HepG2 (cell line): ENCODE results near the gene AP4M1. TPM values are rescaled to one million over a fixed set of nuclear protein-coding genes. Genes with fewer than 3 reads are reported as not detected.

Experiments used
- ASH2L ChIP-seq: fragments of 300-600, 200-600 bp; sonication (generic); IDR thresholded peaks from 2 replicates; pipeline ENCODE4 v1.7.0; 2017; ENCODE audit warnings: low read depth, mild to moderate bottlenecking, moderate library complexity, mixed read lengths, low read length; ENCODE audit not compliant: insufficient read length
- BATF2 ChIP-seq: sonication (generic); formaldehyde crosslinking; IDR thresholded peaks from 2 replicates; pipeline ENCODE4 v1.8.0; 2022; ENCODE audit warnings: mild to moderate bottlenecking, missing genetic modification reagents, moderate library complexity
- DRAP1 ChIP-seq: IDR thresholded peaks from 2 replicates; pipeline ENCODE4 v1.6.1; 2016; ENCODE audit warnings: missing genetic modification reagents, missing compliant biosample characterization
- E2F5 ChIP-seq: sonication (generic); formaldehyde crosslinking; conservative IDR thresholded peaks from 2 replicates; pipeline ENCODE4 v1.4.0; 2020; ENCODE audit warnings: missing genetic modification reagents
- FOXA3 ChIP-seq: IDR thresholded peaks from 2 replicates; pipeline ENCODE4 v1.6.1; 2016; ENCODE audit warnings: missing genetic modification reagents, missing compliant biosample characterization
- HNF1B ChIP-seq: sonication (generic); formaldehyde crosslinking; IDR thresholded peaks from 2 replicates; pipeline ENCODE4 v1.5.1; 2020; ENCODE audit warnings: mild to moderate bottlenecking, moderate library complexity, missing genetic modification reagents
- HOMEZ ChIP-seq: IDR thresholded peaks from 2 replicates; pipeline ENCODE4 v1.6.1; 2016; ENCODE audit warnings: low read depth
- MYC ChIP-seq: sonication (generic); formaldehyde crosslinking; IDR thresholded peaks from 2 replicates; pipeline ENCODE4 v1.9.0; 2021; ENCODE audit warnings: missing genetic modification reagents, borderline replicate concordance
- POLR2AphosphoS2 ChIP-seq: IDR thresholded peaks from 2 replicates; pipeline ENCODE4 v1.6.1; 2011; ENCODE audit warnings: low read depth, low read length, improper control_type of control experiment
- REST ChIP-seq, 2 experiments: IDR thresholded peaks; 2 replicates each; pipeline ENCODE4 v1.6.1; 2011 to 2012; ENCODE audit warnings: low read length in 2 of 2, borderline replicate concordance in 1 of 2, low read depth in 1 of 2, mild to moderate bottlenecking in 1 of 2, moderate library complexity in 1 of 2
- ZBTB42 ChIP-seq: sonication (generic); formaldehyde crosslinking; IDR thresholded peaks from 2 replicates; pipeline ENCODE4 v1.5.0; 2020; ENCODE audit warnings: mild to moderate bottlenecking, missing genetic modification reagents
- ZNF260 ChIP-seq: sonication (generic); formaldehyde crosslinking; IDR thresholded peaks from 2 replicates; pipeline ENCODE4 v1.4.0; 2020; ENCODE audit warnings: missing genetic modification reagents, low read depth, mild to moderate bottlenecking, borderline replicate concordance
- ZNF263 ChIP-seq: sonication (generic); formaldehyde crosslinking; IDR thresholded peaks from 2 replicates; pipeline ENCODE4 v1.4.0; 2020; ENCODE audit warnings: missing genetic modification reagents
- ZNF274 ChIP-seq: sonication (generic); formaldehyde crosslinking; IDR thresholded peaks from 2 replicates; pipeline ENCODE4 v1.5.1; 2020; ENCODE audit warnings: mild to moderate bottlenecking, missing genetic modification reagents
- ZNF292 ChIP-seq: sonication (generic); formaldehyde crosslinking; IDR thresholded peaks from 2 replicates; pipeline ENCODE4 v1.8.1; 2022; ENCODE audit warnings: mild to moderate bottlenecking, low read depth, missing genetic modification reagents, borderline replicate concordance
- ZNF337 ChIP-seq: sonication (generic); formaldehyde crosslinking; IDR thresholded peaks from 2 replicates; pipeline ENCODE4 v1.5.1; 2020; ENCODE audit warnings: missing genetic modification reagents, low read depth, mild to moderate bottlenecking, borderline replicate concordance
- ZNF501 ChIP-seq: sonication (generic); formaldehyde crosslinking; IDR thresholded peaks from 2 replicates; pipeline ENCODE4 v1.5.1; 2020; ENCODE audit warnings: mild to moderate bottlenecking, moderate library complexity, missing genetic modification reagents
- ZNF569 ChIP-seq: sonication (generic); formaldehyde crosslinking; IDR thresholded peaks from 2 replicates; pipeline ENCODE4 v1.5.0; 2020; ENCODE audit warnings: mild to moderate bottlenecking, missing genetic modification reagents, moderate library complexity, borderline replicate concordance
- ZNF773 ChIP-seq: sonication (generic); formaldehyde crosslinking; IDR thresholded peaks from 2 replicates; pipeline ENCODE4 v1.4.0; 2020; ENCODE audit warnings: missing genetic modification reagents, borderline replicate concordance
- ZNF788 ChIP-seq: sonication (generic); formaldehyde crosslinking; IDR thresholded peaks from 2 replicates; pipeline ENCODE4 v1.5.0; 2020; ENCODE audit warnings: mild to moderate bottlenecking, missing genetic modification reagents, borderline replicate concordance
- polyA plus RNA-seq, 8 experiments: library from polyadenylated mRNA; depleted of rRNA in 3 of 8; stranded (reverse) in 7 of 8; unstranded in 1 of 8; fragments of >200 nt; fragmentation: Illumina TruSeq in 4 of 8; extraction: Trizol in 4 of 8; gene quantifications; 2 replicates each; pipeline versions ENCODE4 v1.2.1 to v1.2.3, GENCODE V29; 2011 to 2016; ENCODE audit warnings: low read depth in 4 of 8, missing spikeins in 1 of 8, mixed read lengths in 1 of 8; ENCODE audit not compliant: insufficient read depth in 1 of 8
- total RNA-seq, 5 experiments: library from RNA; depleted of rRNA; stranded (reverse); fragments of >200 nt; fragmentation: Illumina TruSeq; extraction: Trizol; gene quantifications; 2 replicates each; pipeline ENCODE4 v1.2.3, GENCODE V29; 2016; ENCODE audit warnings: low read depth in 1 of 5

The AP4M1 gene
- total and polyA plus RNA-seq, 2 of the 13 experiments (the other 11 are each of a cell fraction or from before 2014, with no cell fraction given): 6.3 to 9.7 TPM

GRCh38 chr7:100126239-100126930 is 24.9 kb downstream of the AP4M1 start (continued):
- no peak for TF ChIP-seq ZNF292
- no peak for TF ChIP-seq ZNF260 (CRISPR knock-in tag)
- no peak for TF ChIP-seq FOXA3
- TF ChIP-seq HOMEZ (CRISPR knock-in tag): no peak
- TF ChIP-seq ZNF569 (CRISPR knock-in tag): no peak
- no peak for TF ChIP-seq ZNF788 (CRISPR knock-in tag)
- TF ChIP-seq MYC: no peak
- no peak for TF ChIP-seq POLR2AphosphoS2
- TF ChIP-seq HNF1B (CRISPR knock-in tag): no peak
- TF ChIP-seq ASH2L: no peak
- TF ChIP-seq ZNF263 (CRISPR knock-in tag): no peak
- no peak for TF ChIP-seq DRAP1 (CRISPR knock-in tag)
- TF ChIP-seq ZNF337: no peak
- no peak; the same call in 1 of the 2 replicates for TF ChIP-seq ZNF501 (CRISPR knock-in tag)
- TF ChIP-seq E2F5: no peak
- no peak for TF ChIP-seq ZNF274
- TF ChIP-seq BATF2 (CRISPR knock-in tag): peak; percentile 5; the same call in 1 of the 2 replicates
- TF ChIP-seq REST (IDR thresholded peaks at IDR 0.05; ENCODE audit: borderline replicate concordance in 1 of 2, low read depth in 1 of 2, low read length in 2 of 2): no peak
- TF ChIP-seq ZNF773: no peak
- no peak for TF ChIP-seq ZBTB42 (CRISPR knock-in tag)
